Kidney (tissue), 14 donors: ENCODE measurements around the gene MEX3A. TPM values are rescaled to one million over a fixed set of nuclear protein-coding genes. Genes with fewer than 3 reads are reported as not detected.

Experiments
- DNase-seq, 5 donors: peaks; one replicate each; pipeline ENCODE4 v3.0.0-alpha.2; 2013 to 2020
- FAIRE-seq: peaks from 2 replicates; lab custom pipeline; 2012; peaks lifted over from hg19 to GRCh38; lab: Jason Lieb, UNC
- H3K27ac ChIP-seq, 2 donors: one replicate each; pipeline ENCODE4 v1.7.0; 2013; ENCODE audit warnings: low read depth in 2 of 2, low read length in 2 of 2, inconsistent platforms in 1 of 2
- H3K27me3 ChIP-seq: one replicate; pipeline ENCODE4 v1.7.1; 2013; ENCODE audit warnings: low read length, inconsistent platforms; ENCODE audit not compliant: control insufficient read depth, insufficient read depth
- H3K36me3 ChIP-seq, 3 donors: one replicate each; pipeline versions ENCODE4 v1.7.0 to v1.7.1; 2013; ENCODE audit warnings: low read length in 3 of 3, control low read depth in 1 of 3, inconsistent platforms in 1 of 3; ENCODE audit not compliant: insufficient read depth in 3 of 3, control insufficient read depth in 2 of 3
- H3K4me1 ChIP-seq, 3 donors: one replicate each; pipeline versions ENCODE4 v1.7.0 to v1.7.1; 2013; ENCODE audit warnings: low read length in 3 of 3, inconsistent platforms in 1 of 3, low read depth in 1 of 3; ENCODE audit not compliant: control insufficient read depth in 2 of 3, insufficient read depth in 2 of 3
- H3K4me3 ChIP-seq, 3 donors: one replicate each; pipeline versions ENCODE4 v1.7.0 to v1.8.1; 2013; ENCODE audit warnings: low read length in 3 of 3, control low read depth in 1 of 3, inconsistent platforms in 1 of 3
- H3K9ac ChIP-seq, 3 donors: one replicate each; pipeline versions ENCODE4 v1.7.0 to v1.7.1; 2013; ENCODE audit warnings: low read length in 3 of 3, control low read depth in 1 of 3, inconsistent platforms in 1 of 3
- H3K9me3 ChIP-seq, 3 donors: one replicate each; pipeline versions ENCODE4 v1.7.0 to v1.7.1; 2013; ENCODE audit warnings: low read length in 3 of 3, control low read depth in 1 of 3, inconsistent platforms in 1 of 3; ENCODE audit not compliant: control insufficient read depth in 2 of 3, insufficient read depth in 1 of 3
- CTCF ChIP-seq: IDR thresholded peaks from 3 replicates; pipeline ENCODE4 v1.5.1; 2012; ENCODE audit warnings: mild to moderate bottlenecking, moderate library complexity, borderline replicate concordance; ENCODE audit not compliant: insufficient read depth; ENCODE audit errors: extremely low read depth
- intact Hi-C: fragments of 100-400 bp; cut with DNase I; formaldehyde crosslinking; loops from one replicate; pipeline ENCODE4 v1.11.1; 2022
- polyA plus RNA-seq: library from polyadenylated mRNA; stranded (reverse); fragments of 350-450 nt; fragmentation: Illumina TruSeq; extraction: RNeasy Lipid Tissue Mini Kit (QIAGEN cat#74804); gene quantifications from one replicate; pipeline ENCODE4 v1.2.3, GENCODE V29; 2014; ENCODE audit warnings: low read depth, low replicate concordance; ENCODE audit not compliant: insufficient read depth
- total RNA-seq: library from RNA; stranded (reverse); fragmentation: NEBNext Ultra II Directional; extraction: Animal tissue kit (Norgen Biotek cat#: 25700); gene quantifications from one replicate; pipeline ENCODE4 v1.2.1, GENCODE V29; 2021
- donor health status: control.
- donor health status: control.
- donor health status: control.
- donor health status: control.
- donor health status: control.
- donor health status: DM: yes; HTN: yes; CAD: no.
- donor health status: Normal renal cell carcinoma (clear cell type).

MEX3A gene
- total and polyA plus RNA-seq, 2 donors from 2014 or later = 1.0 to 1.7 TPM

GRCh38 chr1:156113282-156113950, 31.2 kb upstream of the MEX3A start:
- intact Hi-C loops = no loop called here
- FAIRE-seq = no peak
- Histone ChIP-seq H3K9ac (no peak overlapping the region), H3K4me3 (no peak overlapping the region), H3K27ac (peak overlapping the region; percentile 26 to 59), H3K9me3 (no peaks in the 10 kb centered on the region), H3K36me3 (no peaks in the 10 kb centered on the region), H3K4me1 (peaks cover 0 to 18% (median 9%) of the 10 kb centered on the region in 3 donors), H3K27me3 (no peaks in the 10 kb centered on the region)
- no peak for TF ChIP-seq CTCF
- DNase-seq = peak in 1 of 5 donors; percentile 29

- no peaks in the 10 kb centered on the region for H3K9me3 ChIP-seq
- FAIRE-seq (no peak), DNase-seq (no peak)
- no peaks in the 10 kb centered on the region for H3K36me3 ChIP-seq
- H3K4me3 ChIP-seq = no peak overlapping the region
- H3K27me3 ChIP-seq = no peaks in the 10 kb centered on the region
- no peak overlapping the region for H3K9ac ChIP-seq
- peaks cover 0 to 10% (median 7%) of the 10 kb centered on the region in 3 donors for H3K4me1 ChIP-seq
- intact Hi-C loops = no loop called here
- H3K27ac ChIP-seq = no peak overlapping the region
- no peak for TF ChIP-seq CTCF
These were observed 30.2 kb upstream of the MEX3A start for GRCh38 chr1:156112276-156113137.

- Histone ChIP-seq H3K4me1 (peaks cover 0 to 8% (median 7%) of the 10 kb centered on the region in 3 donors), H3K4me3 (no peak overlapping the region), H3K36me3 (no peaks in the 10 kb centered on the region), H3K27ac (no peak overlapping the region), H3K9me3 (no peaks in the 10 kb centered on the region), H3K27me3 (no peaks in the 10 kb centered on the region), H3K9ac (no peak overlapping the region)
- peak in 1 of 5 donors; percentile 23 for DNase-seq
- intact Hi-C loops = no loop called here
- FAIRE-seq = no peak
- TF ChIP-seq CTCF = no peak
These were observed 29.2 kb upstream of the MEX3A start for GRCh38 chr1:156111355-156111962.
